HepG2 (cell line): ENCODE results near the gene ABCC5. TPM values are rescaled to one million over a fixed set of nuclear protein-coding genes. Genes with fewer than 3 reads are reported as not detected.

Experiments
- ATAC-seq: fragments of 200-7000 bp; cut with Tn5 transposase; 3 replicates; pipeline ENCODE4 v1.9.1; 2020; ENCODE audit warnings: mild to moderate bottlenecking, moderate library complexity
- BruUV-seq: library from RNA; stranded (reverse); fragments of 400-500 nt; replicated peaks from 2 replicates; lab custom pipeline; 2021; lab: Mats Ljungman, UMichigan
- CTCF ChIA-PET: fragments of 300-600 bp; formaldehyde crosslinking; extraction: SDS; loops from one replicate; lab custom pipeline; 2021; ENCODE audit warnings: low total read pairs, inconsistent platforms, low intra/inter-chr PET ratio; lab: Yijun Ruan, JAX
- POLR2A ChIA-PET: fragments of 350-600 bp; sonication (Branson Sonifier 250); formaldehyde crosslinking; loops from one replicate; lab custom pipeline; 2020; ENCODE audit warnings: antibody characterized with exemption, inconsistent platforms; lab: Yijun Ruan, JAX
- DNase-seq: peaks from one replicate; pipeline ENCODE4 v3.0.0-alpha.2; 2015; ENCODE audit warnings: low spot score
- FAIRE-seq: peaks from 3 replicates; lab custom pipeline; 2011; peaks lifted over from hg19 to GRCh38; lab: Jason Lieb, UNC
- H2AFZ ChIP-seq: one replicate; pipeline ENCODE4 v1.6.1; 2011; ENCODE audit warnings: low read length, inconsistent platforms
- H3K27ac ChIP-seq: fragments of 300-600 bp; 3 replicates; pipeline ENCODE4 v1.8.0; 2011; ENCODE audit warnings: mixed run types, mild to moderate bottlenecking, mixed read lengths, low read length, inconsistent platforms; ENCODE audit not compliant: insufficient read depth; ENCODE audit errors: extremely low read length
- H3K27me3 ChIP-seq, 2 experiments: fragments of 200-600 bp in 1 of 2; 2 replicates in 1 of 2; 3 replicates in 1 of 2; pipeline versions ENCODE4 v1.6.0 to v1.8.0; 2011; ENCODE audit warnings: low read length in 2 of 2, mild to moderate bottlenecking in 2 of 2, moderate library complexity in 2 of 2, inconsistent platforms in 1 of 2; ENCODE audit not compliant: insufficient read depth in 2 of 2, control insufficient read depth in 1 of 2
- H3K36me3 ChIP-seq, 2 experiments: fragments of 200-600 bp in 1 of 2; replicated peaks in 1 of 2; 2 replicates in 1 of 2; 3 replicates in 1 of 2; pipeline versions ENCODE4 v1.5.1 to v1.8.0; 2011; ENCODE audit warnings: low read length in 2 of 2, inconsistent platforms in 1 of 2; ENCODE audit not compliant: insufficient read depth in 2 of 2, control insufficient read depth in 1 of 2
- H3K4me1 ChIP-seq: 2 replicates; pipeline ENCODE4 v1.5.1; 2012; ENCODE audit warnings: low read length, inconsistent platforms; ENCODE audit not compliant: insufficient read depth
- H3K4me2 ChIP-seq: 2 replicates; pipeline ENCODE4 v1.6.0; 2011; ENCODE audit warnings: low read depth, low read length, inconsistent platforms
- H3K4me3 ChIP-seq, 3 experiments: fragments of 200-600 bp in 1 of 3; sonication (generic), shearing (Covaris generic) in 1 of 3; replicated peaks in 1 of 3; 2 replicates each; pipeline ENCODE4 v1.5.1; 2011 to 2016; ENCODE audit warnings: low read length in 3 of 3, inconsistent platforms in 2 of 3, low read depth in 2 of 3, mild to moderate bottlenecking in 2 of 3, control low read depth in 1 of 3, mixed read lengths in 1 of 3; ENCODE audit not compliant: insufficient read depth in 1 of 3
- H3K79me2 ChIP-seq: one replicate; pipeline ENCODE4 v1.6.1; 2011; ENCODE audit warnings: low read length, inconsistent platforms; ENCODE audit not compliant: insufficient read depth
- H3K9ac ChIP-seq: 2 replicates; pipeline ENCODE4 v1.6.0; 2011; ENCODE audit warnings: mild to moderate bottlenecking, low read depth, low read length, inconsistent platforms; ENCODE audit not compliant: insufficient read depth
- H3K9me3 ChIP-seq: 2 replicates; pipeline ENCODE4 v1.5.1; 2012; ENCODE audit warnings: mild to moderate bottlenecking, low read length
- H4K20me1 ChIP-seq: 2 replicates; pipeline ENCODE4 v1.6.0; 2011; ENCODE audit warnings: inconsistent platforms, mild to moderate bottlenecking, low read length, moderate library complexity; ENCODE audit not compliant: insufficient read depth
- CENPX ChIP-seq: sonication (generic); formaldehyde crosslinking; IDR thresholded peaks from 2 replicates; pipeline ENCODE4 v1.9.0; 2021; ENCODE audit warnings: mild to moderate bottlenecking, missing genetic modification reagents, moderate library complexity
- KLF13 ChIP-seq: sonication (generic); formaldehyde crosslinking; IDR thresholded peaks from 2 replicates; pipeline ENCODE4 v1.4.0; 2020; ENCODE audit warnings: mild to moderate bottlenecking, missing genetic modification reagents
- NR2F1 ChIP-seq, 2 experiments: fragments of 450-650 bp in 1 of 2; formaldehyde crosslinking in 1 of 2; IDR thresholded peaks; 2 replicates each; pipeline versions ENCODE4 v1.5.0 to v1.6.1; 2016 to 2020; ENCODE audit warnings: mild to moderate bottlenecking in 1 of 2, missing compliant biosample characterization in 1 of 2, missing genetic modification reagents in 1 of 2, moderate library complexity in 1 of 2
- PBX3 ChIP-seq: sonication (generic); formaldehyde crosslinking; IDR thresholded peaks from 2 replicates; pipeline ENCODE4 v1.8.1; 2023; ENCODE audit warnings: missing genetic modification reagents, inconsistent platforms, borderline replicate concordance
- ZBTB20 ChIP-seq: sonication (generic); formaldehyde crosslinking; IDR thresholded peaks from 2 replicates; pipeline ENCODE4 v1.8.1; 2023; ENCODE audit warnings: missing genetic modification reagents, low read depth, mild to moderate bottlenecking, borderline replicate concordance
- ZBTB38 ChIP-seq: sonication (generic); formaldehyde crosslinking; IDR thresholded peaks from 2 replicates; pipeline ENCODE4 v1.5.1; 2020; ENCODE audit warnings: mild to moderate bottlenecking, missing genetic modification reagents
- WGBS: methylation state at CpG from one replicate; pipeline ENCODE4 v1.1.6; 2017; ENCODE audit warnings: low lambda C conversion rate; 5-methylcytosine and 5-hydroxymethylcytosine counted together
- in situ Hi-C: cut with HindIII; loops from 2 replicates; pipeline ENCODE4 v1.10.0; 2017; ENCODE audit warnings: low pct_unique_long_range_greater_than_20kb; ENCODE audit not compliant: extremely low pct_ligation_motif_present
- intact Hi-C: fragments of 100-400 bp; cut with micrococcal nuclease; formaldehyde crosslinking; loops from one replicate; pipeline ENCODE4 v1.10.0; 2022; ENCODE audit not compliant: unreplicated experiment
- polyA plus RNA-seq, 8 experiments: library from polyadenylated mRNA; depleted of rRNA in 3 of 8; stranded (reverse) in 7 of 8; unstranded in 1 of 8; fragments of >200 nt; fragmentation: Illumina TruSeq in 4 of 8; extraction: Trizol in 4 of 8; gene quantifications; 2 replicates each; pipeline versions ENCODE4 v1.2.1 to v1.2.3, GENCODE V29; 2011 to 2016; ENCODE audit warnings: low read depth in 4 of 8, missing spikeins in 1 of 8, mixed read lengths in 1 of 8; ENCODE audit not compliant: insufficient read depth in 1 of 8
- total RNA-seq, 5 experiments: library from RNA; depleted of rRNA; stranded (reverse); fragments of >200 nt; fragmentation: Illumina TruSeq; extraction: Trizol; gene quantifications; 2 replicates each; pipeline ENCODE4 v1.2.3, GENCODE V29; 2016; ENCODE audit warnings: low read depth in 1 of 5

The ABCC5 gene
- total and polyA plus RNA-seq, 2 of the 13 experiments (the other 11 are each of a cell fraction or from before 2014, with no cell fraction given), result 12.5 to 12.7 TPM

GRCh38 chr3:184052767-184053166, 35.1 kb upstream of the ABCC5 start, which contains the start of gene HTR3C:
TSS of gene HTR3C (plus strand) at chr3:184053047. CDS start at chr3:184053081, 34 bp downstream.
- in situ Hi-C loops, result no loop called here
- Histone ChIP-seq H3K9me3 (no peaks in the 10 kb centered on the region), H3K27ac (no peak within 1 kb of the TSS), H2AFZ (no peak within 1 kb of the TSS), H3K4me2 (no peak within 1 kb of the TSS; the same call in 1 of the 2 replicates), H3K4me3 (no peak within 1 kb of the TSS), H4K20me1 (no peaks in the 10 kb centered on the region), H3K27me3 (peaks cover 0 to 34% of the 10 kb centered on the region in 2 experiments; a peak in 4 of 5 replicates), H3K4me1 (no peaks in the 10 kb centered on the region)
- intact Hi-C loops, result no loop called here
- ATAC-seq, result no peak
- BruUV-seq, result no TSS peak
- FAIRE-seq, result no peak
- CTCF ChIA-PET, result no interaction called here
- DNase-seq, result no peak
- TF ChIP-seq ZBTB20, result no peak
- TF ChIP-seq ZBTB38 (CRISPR knock-in tag), result no peak
- TF ChIP-seq NR2F1 (CRISPR knock-in tag; IDR thresholded peaks at IDR 0.05), result no peak
- no peak for TF ChIP-seq CENPX (CRISPR knock-in tag)
- TF ChIP-seq PBX3 (CRISPR knock-in tag), result no peak
- no peak for TF ChIP-seq KLF13 (CRISPR knock-in tag)
- TF ChIP-seq, all 625 proteins: peak for 0
- POLR2A ChIA-PET, result no interaction called here
- WGBS, result 4% methylated on average over 4 of the region's 4 CpGs
- H3K9ac ChIP-seq, result no peak within 1 kb of the TSS
- H3K79me2 ChIP-seq, result no peaks in the 10 kb centered on the region
- H3K36me3 ChIP-seq, result no peaks in the 10 kb centered on the region
